EL (cell line): ENCODE results near the gene PRKCE.

Experiments
- DNase-seq: peaks from one replicate; pipeline ENCODE4 v3.0.0-alpha.2; 2016

Gene PRKCE

DNA sequence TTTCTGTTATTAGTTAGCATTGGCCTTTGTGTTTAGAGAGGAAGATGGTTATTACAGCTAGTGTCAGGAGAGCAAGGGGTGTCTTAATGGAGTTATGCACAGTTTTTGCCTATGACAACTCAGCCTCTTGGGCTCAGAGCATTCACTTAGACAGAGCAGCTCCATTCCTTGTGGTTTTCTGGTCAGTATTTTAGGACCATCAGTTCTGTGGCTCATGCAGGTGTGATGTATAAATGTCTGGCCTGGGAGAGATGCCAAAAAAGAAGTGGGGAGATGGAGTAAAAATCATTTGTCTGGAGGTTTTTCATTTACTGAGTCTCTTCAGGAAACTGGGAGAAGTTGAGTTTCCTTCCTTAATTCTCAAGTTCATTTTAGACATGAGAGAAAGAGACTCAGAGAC, 79.7 kb downstream of the PRKCE start:
- DNase-seq = no peak

- no peak for DNase-seq
Observed at GRCh38 chr2:45732436-45732835, 81.0 kb downstream of the PRKCE start.

- DNase-seq = no peak
Observed at GRCh38 chr2:45732946-45733345, 81.5 kb downstream of the PRKCE start.

DNA sequence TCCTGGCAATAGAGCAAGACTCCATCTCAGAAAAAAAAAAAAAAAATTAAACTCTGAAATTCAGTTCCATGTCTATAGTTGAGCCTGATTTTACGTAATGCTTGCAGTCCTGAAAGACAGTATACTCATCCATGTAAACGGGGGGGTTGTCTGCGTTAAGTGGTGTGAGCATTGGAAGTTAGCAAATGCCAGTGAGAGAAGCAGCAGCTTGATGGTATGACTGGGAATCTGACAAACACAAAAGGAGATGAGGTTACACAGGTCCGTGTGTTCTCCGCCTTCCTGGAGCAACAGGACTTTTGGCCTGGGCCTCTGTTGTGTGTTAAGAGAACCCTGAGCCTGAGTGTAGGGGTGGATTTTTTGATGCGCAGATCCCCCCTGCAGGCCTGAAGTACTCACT, 82.9 kb downstream of the PRKCE start:
- no peak for DNase-seq

- no peak for DNase-seq
Observed at GRCh38 chr2:45734952-45735351, 83.5 kb downstream of the PRKCE start.

DNA sequence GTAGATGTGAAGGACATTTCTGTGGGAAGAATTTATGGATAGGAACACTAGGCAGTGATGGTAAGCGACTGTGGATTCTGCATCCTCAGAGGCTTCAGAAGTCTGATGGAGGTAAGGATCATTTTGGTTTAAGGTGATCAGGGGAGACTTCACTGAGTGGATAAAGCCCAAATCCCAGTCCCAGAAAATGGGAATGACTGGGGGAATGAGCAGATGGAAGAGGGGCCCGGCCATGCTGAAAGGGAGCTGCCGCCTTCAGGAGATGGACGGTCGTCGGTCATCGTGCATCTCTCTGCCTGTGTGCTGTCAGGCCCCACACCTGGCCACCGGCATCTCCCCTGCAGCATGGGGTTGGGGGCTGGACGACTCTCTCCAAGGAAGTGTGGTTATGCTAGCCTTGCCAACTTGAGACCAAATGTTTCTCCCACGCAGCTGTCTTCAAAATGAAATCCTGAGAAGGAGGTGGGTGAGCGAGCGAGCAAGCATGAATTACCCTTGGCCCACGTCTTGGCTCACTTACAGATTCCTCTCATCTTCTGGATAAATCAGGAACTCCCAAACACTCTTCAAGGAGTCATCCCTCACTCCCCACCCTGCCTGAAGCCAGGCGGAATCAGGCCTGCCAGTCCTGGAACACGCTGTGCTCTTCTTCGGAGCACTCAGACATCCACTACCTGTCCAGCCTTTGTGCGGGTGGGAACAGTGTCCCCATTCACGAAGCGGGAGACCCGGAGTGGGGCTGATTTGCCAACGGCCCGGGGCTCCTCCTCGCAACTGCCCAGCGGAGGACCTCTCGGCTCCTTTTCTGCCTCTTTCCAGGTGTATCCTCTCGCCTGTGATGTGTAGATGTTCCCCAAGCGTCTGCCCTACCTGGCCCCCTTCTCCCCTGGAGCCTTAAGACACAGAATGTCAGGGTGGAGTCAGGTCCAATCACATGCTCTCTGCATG, 85.6 kb downstream of the PRKCE start:
- DNase-seq = no peak

DNA sequence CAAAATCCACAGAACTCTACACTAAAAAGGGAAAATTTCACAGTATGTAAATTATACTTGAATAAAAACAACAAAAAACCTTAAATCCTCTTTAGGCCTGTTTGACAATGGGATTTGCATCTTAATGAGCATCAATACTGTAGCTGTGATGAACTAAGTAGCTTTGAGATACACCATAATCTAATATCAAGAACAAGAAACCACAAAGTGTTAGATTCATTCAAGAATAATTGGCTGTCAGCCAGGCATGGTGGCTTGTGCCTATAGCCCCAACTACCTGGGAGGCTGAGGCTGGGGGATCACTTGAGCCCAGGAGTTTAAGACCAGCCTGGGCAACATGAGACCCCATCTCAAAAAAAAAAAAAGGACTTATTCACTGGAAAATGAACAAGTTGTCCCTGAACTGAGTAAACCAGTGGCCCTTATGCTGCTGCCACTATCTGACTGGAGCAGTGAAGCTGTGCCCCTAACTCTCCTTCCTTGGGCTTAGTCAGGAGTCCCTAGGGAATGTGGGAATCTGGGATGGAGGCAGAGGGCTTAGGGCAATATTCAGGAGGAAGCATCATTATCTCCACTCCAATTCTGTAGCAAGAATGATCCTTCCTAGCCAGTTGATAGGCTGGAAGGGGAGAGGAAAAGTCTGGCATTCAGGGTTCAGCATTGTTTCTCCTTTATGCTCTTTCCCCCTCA, 88.5 kb downstream of the PRKCE start:
- DNase-seq = no peak

DNA sequence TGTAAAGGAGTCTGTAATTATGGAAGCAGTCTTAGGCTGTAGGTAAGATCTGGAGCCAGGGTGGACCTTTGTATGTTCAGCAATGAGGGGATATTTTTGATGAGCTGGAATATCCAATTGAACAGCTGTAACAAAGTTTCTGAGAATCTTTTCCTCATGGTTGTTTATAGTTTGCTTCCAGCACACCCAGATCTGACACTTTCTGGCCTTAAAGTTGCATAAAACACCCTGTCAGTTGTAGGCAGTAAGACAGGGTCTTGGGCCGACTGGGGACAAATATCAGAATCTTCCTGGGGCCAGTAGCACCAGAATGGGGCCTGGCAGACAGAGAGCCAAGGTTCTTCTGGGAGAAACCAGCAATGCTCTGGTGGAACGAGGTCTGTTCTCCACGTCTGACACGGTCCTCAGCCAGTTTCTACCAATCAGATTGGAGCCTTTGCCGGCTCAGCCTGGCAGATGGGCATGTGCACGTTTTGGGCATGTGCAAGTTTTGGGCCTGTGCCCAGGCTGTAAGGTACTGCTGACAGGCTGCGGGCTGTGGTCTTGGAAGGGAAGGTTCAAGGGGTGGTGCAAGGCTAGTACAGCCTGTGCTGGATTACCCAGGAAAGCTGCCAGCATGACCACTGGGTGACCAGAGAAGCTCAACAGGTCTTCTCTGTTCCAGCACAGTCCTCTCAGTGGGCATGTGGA, 89.8 kb downstream of the PRKCE start:
- no peak for DNase-seq

DNA sequence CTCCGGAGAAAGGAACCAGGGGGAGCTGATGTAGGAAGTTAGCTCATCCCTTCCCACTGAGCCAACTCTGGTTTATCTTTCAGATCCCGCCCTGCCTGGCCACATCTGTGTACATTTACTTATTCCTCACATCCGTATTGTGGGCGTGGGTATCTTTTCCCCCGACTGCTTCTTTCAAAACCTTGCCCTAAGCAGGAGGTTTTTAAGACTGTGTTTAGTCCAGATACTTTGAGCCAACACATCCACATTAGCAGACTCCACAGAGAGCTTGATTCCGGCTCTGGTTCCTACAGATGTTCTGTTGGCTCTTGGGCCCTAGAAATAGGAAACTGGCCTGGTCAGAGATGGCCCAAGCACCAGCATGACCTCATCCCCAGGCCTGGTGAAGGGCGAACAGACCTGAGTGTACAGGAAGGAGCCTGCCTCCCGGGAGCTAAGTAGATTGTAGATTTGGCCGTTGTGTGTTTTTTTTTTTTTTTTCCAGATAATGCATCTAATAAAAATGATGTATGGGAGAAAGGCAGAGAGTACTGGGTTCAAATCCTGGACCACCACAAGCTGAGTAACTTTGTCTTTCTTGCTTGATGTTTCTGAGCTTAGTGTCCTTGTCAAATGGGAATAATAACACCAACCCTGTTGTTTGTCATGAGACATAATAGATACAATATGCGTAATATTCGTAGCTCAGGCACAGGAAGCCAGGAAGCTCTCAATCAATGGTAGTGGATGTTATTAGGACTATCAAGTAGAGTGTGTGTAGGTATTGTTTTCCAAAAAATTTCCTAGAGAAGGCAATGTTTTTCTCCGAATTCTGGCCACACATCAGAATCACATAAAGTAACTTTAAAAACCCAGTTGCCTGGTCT, 92.3 kb downstream of the PRKCE start:
- peak; percentile 64 for DNase-seq

DNA sequence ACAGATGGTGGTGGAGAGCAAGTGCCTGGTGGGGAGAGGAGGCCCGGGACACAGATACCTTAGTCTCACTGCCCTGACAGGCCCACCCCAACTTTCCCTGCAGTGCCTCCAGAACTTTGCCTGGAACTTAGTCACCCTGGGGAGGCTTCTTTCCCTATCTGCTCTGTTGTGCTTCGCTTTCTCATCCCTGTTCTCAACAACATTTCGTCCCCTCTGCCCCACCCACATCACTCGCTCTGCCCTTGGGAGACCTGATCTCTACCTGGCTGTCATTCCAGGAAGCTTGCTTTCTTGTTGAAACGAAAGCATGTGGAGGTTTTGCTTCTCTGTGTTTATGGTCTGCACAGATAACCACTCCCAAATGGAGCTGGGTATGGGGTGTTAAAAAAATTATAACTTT, 93.8 kb downstream of the PRKCE start:
- DNase-seq = no peak

DNA sequence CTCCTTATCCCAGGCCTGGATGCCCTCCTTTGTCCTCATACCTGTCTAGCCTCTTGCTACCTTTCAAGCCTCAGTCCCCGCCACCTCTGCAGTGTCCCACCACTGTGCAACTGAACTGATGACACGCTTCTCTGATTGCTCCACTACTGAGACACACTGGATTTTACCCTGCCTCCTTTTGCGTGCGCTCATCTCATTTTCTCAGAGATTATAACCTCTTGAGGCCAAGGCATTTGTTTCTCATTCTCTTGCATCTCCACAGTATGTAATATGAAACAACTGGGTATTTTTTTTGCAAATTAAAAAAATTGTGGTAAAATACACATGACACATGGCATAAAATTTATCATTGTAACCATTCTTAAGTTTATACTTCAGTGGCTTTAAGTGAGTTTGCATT, 95.4 kb downstream of the PRKCE start:
- no peak for DNase-seq

DNA sequence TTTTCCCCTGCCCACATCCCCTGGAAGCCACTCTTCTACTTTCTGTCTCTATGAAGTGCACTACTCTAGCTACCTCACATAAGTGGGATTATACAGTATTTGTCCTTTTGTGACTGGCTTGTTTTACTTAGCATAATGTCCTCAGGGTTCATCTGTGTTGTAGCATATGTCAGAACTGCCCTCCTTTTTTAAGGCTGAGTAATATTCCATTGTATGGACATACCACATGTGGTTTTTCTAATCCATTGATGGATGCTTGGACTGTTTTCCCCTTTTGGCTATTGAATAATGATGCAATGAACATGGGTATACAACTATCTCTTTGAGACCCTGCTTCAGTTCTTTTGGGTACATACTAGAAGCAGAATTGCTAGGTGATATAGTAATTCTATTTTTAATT, 95.9 kb downstream of the PRKCE start:
- DNase-seq = no peak

DNA sequence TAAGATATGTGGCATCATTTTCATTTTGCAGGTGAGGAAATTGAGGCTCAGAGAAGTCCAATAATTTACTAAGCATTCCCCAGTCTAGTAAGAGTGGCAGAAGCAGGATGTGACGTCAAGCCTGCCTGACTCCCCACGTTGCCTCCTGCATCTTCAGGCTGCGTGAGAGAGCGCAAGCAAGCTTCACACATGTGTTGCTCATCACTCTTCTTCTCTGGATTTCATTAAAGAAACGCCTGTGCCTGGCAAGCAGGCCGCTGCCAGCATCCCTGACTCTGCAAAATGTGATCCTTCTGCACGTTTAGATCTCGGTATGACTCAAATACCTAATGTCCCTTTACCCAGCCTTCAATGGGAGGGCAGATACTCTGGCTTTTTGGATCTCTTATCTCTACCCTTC, 96.8 kb downstream of the PRKCE start:
- DNase-seq = peak; percentile 91

- DNase-seq = no peak
Observed at GRCh38 chr2:45750001-45750400, 98.5 kb downstream of the PRKCE start.

GRCh38 chr2:45750484-45750883, 99.0 kb downstream of the PRKCE start:
- no peak for DNase-seq

- no peak for DNase-seq
Observed at GRCh38 chr2:45753381-45753780, 101.9 kb downstream of the PRKCE start.

DNA sequence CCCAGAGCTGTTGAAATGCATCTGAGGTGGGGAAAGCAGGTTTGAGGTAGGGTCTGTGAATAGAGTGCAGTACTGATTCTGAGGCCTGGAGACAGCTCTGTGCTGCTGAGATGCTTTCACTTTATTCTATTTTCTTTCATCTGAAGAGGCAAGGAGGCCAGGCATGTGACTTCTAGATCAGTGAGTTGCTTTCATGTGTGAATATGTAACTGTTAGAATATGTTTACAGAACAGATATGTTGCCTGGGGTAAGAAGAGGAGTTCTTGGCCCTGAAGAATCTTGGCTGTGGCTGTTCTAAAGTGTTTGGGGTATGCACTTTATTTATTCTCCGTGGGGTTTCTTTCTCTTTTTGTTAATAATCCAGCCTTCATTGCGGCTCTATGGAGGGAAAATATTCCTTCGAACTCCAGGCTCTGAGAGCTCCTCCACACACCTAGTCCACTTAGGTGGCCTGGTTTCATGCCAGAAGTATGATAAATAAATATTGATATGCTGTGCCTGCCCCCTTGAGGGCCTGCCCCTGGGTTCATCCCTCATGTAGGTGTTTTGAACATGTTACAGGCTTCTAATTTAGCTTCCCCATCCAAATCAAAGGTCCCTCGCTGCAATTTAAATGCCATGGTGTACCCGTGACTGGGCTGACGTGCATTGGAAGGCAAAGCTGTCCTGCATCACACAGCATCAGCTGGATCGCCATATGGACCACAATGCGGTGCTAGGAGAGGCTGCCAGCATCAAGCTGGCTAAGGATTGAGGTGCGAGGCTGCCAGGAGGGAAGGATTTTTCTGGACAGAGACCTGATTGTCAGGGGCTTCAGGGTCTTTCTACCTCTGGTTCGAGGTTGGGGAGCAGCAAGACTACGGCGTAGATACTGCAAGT, 102.9 kb downstream of the PRKCE start:
- no peak for DNase-seq

- DNase-seq = peak; percentile 95
Observed at GRCh38 chr2:45755585-45756335, 104.3 kb downstream of the PRKCE start.

DNA sequence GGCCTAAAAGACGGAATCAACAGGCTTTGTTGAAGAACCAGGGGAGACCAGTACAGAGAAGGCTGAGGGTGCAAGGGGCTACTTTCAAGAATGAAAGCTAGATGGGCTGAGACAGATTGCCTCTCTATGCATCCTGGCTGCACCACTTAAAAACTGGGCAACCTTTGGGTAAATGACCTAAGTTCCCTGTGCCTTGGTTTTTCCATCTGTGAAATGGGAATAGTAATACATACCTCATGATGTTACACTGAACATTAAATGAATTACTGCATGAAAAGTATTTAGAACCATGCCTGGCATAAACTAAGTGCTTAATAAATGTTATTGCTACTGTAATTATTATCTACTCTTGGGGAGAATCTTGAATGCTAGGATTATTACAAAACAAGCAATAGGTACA, 106.5 kb downstream of the PRKCE start:
- no peak for DNase-seq

DNA sequence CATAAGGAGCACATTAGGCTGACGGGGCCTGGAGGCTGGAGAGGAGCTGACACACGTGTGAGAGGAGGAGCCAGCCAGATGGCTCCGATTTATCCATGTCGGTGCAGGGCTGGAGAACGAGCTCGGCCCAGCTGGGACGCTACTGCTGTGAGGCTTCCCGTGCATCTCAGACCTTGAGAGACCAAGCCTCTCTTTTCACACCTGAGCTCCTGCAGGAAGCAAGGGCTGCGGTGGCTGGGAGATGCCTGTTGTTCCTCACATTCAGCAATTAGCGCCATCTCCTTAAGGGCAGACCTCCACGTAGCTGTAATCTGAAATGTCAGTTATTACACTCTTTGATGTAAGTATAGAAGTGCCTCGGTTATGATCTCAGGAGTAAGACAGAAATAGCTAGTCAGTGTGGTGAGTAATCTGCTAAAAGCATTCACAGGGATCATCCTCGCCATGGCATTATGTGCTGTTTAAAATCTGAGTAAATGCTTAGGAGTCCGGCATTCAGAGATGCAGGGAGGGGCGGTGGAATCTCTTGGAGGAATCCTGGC, 107.9 kb downstream of the PRKCE start:
- peak; percentile 70 for DNase-seq

- no peak for DNase-seq
Observed at GRCh38 chr2:45761635-45762034, 110.2 kb downstream of the PRKCE start.
